Ovary (tissue), 3 donors: Measurements from ENCODE around the gene VASP.

ENCODE experiments used
- CTCF ChIP-seq, 3 donors: fragments of 450-650 bp in 2 of 3; fragments of 200-600 bp in 1 of 3; IDR thresholded peaks; one replicate each; pipeline versions ENCODE4 v1.5.1 to v1.8.0; 2016 to 2022; ENCODE audit warnings: antibody characterized with exemption in 3 of 3, mild to moderate bottlenecking in 1 of 3
- POLR2A ChIP-seq: fragments of 450-650 bp; IDR thresholded peaks from one replicate; pipeline ENCODE4 v1.6.1; 2017; ENCODE audit warnings: antibody characterized with exemption, mild to moderate bottlenecking, moderate library complexity
- donor health status: DM: no; HTN: no; CAD: no.

- TF ChIP-seq CTCF (IDR thresholded peaks at IDR 0.05), result peak in 1 of 3 donors; percentile 19
- peak; percentile 30 for TF ChIP-seq POLR2A
These were observed at the start of gene VASP for GRCh38 chr19:45506989-45507871.
